RPMI8226 (cell line): Measurements from ENCODE around the gene MTMR3.
"Not testable (repeated sequence)": the region's sequence is repeated elsewhere in the genome, so short reads cannot be mapped to it uniquely, and the experiment has no call there.

Source experiments
- DNase-seq: peaks from one replicate; pipeline ENCODE4 v3.0.0-alpha.2; 2015

The MTMR3 gene

GRCh38 chr22:29972121-29972520 is 89.1 kb downstream of the MTMR3 start:
- no peak for DNase-seq

DNA sequence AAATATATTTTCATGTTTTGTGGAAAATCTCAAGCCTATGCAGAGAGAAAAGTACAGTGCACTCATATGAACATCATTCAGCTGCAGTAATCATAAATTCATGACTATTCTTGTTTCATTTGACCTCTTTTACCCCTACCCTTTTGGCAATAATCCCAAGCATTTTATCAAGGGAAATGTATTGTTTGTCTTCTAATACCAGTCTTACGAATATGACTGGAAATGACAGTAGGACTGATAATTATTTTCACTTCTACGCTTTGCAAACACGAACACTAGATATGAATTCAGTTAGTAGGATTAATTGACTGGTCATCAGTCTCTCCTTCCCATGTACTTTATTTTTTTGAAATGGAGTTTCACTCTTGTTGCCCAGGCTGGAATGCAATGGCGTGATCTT is 90.3 kb downstream of the MTMR3 start:
- DNase-seq, result no peak

DNA sequence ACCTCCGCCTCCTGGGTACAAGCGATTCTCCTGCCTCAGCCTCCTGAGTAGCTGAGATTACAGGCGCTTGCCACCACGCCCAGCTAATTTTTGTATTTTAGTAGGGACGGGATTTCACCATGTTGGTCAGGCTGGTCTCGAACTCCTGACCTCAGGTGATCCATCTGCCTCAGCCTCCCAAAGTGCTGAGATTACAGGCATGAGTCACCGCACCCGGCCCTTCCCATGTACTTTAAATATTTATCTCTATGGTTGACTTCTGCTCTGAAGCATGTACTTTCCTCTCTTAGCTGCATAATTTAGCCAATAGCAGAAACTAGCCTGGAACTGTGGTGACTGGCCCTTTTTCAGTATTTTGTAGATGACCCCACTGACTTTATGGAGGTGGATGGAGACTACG is 90.7 kb downstream of the MTMR3 start:
- DNase-seq, result not testable (repeated sequence)

- no peak for DNase-seq
Observed at GRCh38 chr22:29975494-29975893, 92.5 kb downstream of the MTMR3 start.

DNA sequence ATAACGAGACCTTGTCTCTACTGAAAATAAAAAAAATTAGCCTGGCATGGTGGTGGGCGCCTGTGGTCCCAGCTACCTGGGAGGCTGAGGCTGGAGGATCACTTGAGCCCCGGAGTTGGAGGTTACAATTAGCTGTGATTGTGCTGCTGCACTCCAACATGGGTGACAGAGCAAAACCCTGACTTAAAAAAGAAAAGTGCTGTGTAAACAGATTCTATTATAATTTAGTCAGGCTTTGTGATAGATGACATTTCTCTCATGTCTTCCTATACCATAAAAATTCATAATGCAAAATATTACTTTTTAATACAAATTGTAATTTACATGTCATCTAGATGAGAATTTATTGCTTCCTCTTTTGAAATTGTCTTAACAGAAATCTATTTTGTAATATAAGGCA is 94.1 kb downstream of the MTMR3 start:
- DNase-seq, result no peak

DNA sequence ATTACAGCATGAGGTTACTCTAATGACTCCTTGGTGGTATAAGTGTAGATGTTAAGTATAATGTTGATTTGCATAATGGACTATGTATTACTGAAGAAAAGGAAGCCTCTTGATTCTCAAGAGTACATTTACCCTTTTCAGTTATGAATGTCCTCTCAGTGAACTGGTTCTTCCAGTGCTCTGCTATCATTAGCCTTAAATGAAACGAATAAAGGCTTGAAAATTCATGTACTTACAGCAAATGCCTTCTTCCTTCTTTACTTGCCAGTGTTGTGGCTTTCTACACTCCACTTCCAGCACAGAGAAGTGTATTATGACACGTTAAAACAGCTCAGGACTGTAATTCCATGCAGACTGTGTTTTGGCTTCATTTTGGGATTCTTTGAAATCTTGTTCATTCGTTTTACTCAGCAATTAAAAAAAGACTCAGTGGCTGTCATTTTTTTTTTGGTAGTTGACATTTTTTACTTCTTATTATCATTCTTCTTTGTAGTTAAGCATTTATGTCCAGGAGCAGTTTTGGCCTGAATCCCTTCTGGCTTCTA is 96.9 kb downstream of the MTMR3 start:
- DNase-seq, result no peak

GRCh38 chr22:29983296-29983917 is 100.4 kb downstream of the MTMR3 start:
- DNase-seq, result no peak

DNA sequence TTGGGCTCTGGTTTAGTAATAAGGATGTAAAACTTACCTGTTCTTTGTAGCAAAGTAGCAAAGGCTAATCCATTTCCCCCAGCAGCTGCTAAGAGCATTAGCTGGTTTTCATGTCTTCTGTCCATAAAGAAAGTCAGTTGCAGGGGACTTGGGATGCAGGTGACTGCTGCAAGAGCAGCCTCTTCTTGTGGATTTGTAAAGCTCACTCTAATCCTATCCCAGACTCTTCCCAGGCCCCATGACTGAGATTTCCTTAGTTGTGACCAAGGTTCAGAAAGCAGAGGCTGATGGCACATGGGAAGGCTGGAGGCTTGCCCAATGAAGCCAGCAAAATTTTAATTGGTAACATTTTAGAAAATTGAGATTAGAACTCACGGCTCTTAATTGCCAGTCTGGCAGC is 102.9 kb downstream of the MTMR3 start:
- no peak for DNase-seq

DNA sequence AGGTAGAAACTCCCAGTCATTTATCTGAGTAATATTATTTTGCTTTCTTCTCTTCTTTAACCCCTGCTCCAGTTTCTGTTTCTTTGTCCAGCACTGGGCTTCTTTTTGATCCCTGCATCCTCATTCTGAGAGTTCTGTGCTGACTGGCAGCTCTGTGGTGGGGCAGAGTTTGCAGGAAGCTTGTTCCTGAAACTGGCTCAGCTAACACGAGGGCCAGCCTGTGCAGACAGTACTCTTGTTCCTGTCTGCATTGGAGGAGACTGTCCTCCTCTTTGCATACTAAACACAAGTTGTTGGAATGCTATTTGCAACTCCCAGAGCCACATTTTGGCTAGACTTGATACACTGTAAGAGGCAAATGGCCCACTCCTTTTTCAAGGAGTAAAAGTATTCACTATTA is 104.2 kb downstream of the MTMR3 start:
- no peak for DNase-seq

- DNase-seq, result no peak
Observed at GRCh38 chr22:29988719-29989118, 105.7 kb downstream of the MTMR3 start.

- DNase-seq, result no peak
Observed at GRCh38 chr22:29989446-29989845, 106.5 kb downstream of the MTMR3 start.

GRCh38 chr22:29992341-29993275 is 109.6 kb downstream of the MTMR3 start:
- DNase-seq, result no peak

DNA sequence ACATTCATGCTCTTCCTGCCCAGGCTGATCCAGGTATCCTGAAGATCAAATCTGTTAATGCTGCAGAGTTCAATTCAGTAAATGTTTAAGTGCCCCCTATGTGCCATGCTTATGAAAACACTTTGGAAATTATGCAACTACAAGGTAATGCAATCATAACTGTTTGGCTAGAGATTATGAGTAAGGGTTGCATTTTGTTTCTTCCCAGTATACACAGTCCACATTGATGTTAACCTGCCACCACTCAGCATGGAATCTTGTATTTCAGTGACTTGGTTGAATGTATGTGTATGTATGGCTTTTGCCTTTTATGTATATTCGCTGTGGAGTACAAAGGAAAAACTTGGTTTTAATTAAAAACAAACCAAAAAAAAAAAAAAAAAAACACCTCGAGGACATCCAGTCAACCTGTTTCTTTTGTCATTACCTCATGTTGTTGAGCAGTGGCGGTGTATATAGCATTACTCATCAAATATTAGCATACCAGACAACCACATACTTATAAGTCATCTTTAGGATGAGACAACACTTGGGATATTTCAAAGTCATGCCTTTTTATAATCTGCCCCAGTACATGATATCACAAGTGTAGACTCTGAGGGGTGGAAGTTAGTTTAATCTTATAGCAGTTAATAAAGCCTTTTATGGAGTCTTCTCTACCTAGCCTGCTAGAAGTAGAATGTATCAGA is 111.2 kb downstream of the MTMR3 start:
- DNase-seq, result no peak

DNA sequence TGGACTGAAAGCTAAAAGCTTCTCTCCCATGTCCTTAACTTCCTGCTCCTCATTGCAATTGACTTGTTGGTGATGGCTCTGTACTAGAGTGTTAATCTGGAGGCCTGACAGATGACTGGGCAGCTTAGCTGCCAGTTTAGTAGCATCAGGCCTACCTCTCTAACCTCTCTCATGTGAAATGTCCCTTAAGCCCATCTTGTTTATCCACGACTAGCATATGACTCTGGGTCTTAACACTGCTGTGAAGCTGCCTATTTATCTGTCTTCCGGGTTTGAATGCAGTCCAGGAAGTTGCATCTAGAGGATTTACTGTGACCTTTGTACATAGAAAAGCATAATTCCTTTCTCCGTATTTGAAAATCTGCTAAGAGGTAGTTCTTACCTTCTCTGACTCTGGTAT is 112.0 kb downstream of the MTMR3 start:
- DNase-seq, result no peak

DNA sequence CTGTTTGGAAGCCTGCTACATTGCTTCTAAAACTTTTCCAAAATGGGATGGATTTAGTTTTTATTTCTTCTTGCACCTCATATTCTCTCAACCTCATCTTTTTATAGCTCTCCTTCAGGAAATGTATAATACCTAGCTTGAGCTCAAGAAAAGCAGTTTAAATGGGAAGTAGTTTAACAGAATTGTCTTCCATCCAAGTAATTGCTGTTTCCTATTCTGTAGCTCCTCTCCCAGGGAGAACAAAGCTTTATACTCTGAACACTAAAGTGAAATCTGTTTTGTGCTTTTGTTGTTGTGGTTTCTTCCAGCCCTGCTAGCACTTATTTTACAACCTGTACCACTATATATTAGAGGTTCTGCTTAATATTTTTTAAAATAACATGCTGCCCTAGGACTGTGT is 114.1 kb downstream of the MTMR3 start:
- no peak for DNase-seq

DNA sequence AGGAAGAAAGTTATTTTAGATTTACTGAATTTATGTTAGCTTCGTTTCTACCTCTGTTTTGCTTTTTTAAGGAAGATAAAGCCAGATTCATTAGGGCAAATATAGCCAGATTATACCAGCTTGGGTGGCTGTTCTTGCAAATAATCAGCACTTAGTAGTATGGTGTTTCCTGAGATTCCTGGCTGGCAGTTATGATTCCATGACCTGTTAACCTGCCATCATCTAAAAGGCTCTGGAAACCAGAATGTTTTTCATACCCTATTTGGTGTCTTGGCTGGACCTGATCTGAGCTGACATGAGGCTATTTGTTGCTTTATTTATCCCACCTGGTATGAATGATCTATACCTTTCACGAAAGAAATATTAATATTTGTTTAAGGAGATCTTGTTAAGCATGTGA is 114.5 kb downstream of the MTMR3 start:
- no peak for DNase-seq

- no peak for DNase-seq
Observed at GRCh38 chr22:29998627-29999384, 115.8 kb downstream of the MTMR3 start.

- DNase-seq, result no peak
Observed at GRCh38 chr22:30000566-30000965, 117.6 kb downstream of the MTMR3 start.

DNA sequence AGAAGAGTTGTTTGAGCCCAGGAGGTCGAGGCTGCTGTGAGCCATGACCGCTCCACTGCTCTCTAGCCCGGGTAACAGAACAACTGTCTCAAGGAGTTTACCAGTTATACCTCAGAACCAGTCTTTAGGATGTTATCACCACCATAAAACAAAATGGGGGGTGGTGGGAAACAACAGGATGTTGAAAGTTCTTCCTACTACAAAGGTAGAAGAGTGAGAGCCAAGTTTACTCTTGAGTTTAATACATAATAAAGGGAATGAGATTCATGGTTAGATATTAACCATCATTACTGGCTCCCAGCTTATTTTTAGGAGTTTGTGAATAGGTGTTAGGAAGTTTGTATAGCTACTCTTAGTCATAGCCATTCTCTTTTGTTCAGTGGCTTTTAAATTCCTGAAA is 118.5 kb downstream of the MTMR3 start:
- DNase-seq, result no peak

GRCh38 chr22:30002861-30003486 is 120.0 kb downstream of the MTMR3 start:
- no peak for DNase-seq

- no peak for DNase-seq
Observed at GRCh38 chr22:30004101-30004500, 121.1 kb downstream of the MTMR3 start.

DNA sequence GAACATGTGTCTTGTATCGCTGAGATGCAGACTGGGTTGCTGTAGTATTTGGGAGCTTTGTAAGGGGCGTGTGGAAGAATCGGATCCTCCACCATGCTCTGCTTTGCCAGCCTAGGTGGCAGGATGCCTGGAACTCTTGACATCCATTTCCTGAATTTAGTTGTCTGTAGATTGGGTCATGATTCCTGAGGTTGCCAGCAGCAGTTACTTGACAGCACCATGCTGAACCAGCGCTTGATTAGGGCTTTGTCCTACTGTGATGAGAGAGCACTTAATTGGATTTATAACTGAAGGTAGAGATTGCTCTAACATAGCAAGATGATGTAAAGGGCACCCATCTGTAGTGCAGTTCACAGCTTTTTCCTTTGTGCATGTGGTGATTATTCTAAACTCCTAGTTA is 121.7 kb downstream of the MTMR3 start:
- DNase-seq, result no peak
